GM20431 (cell line): ENCODE results near the gene CD180.

ENCODE experiments used
- in situ Hi-C: fragments of 300-500 bp; cut with MseI, MboI; formaldehyde crosslinking; loops from one replicate; pipeline ENCODE4 v1.15.0; 2020; ENCODE audit warnings: low sequenced_read_pairs; ENCODE audit not compliant: unreplicated experiment

CD180 gene

DNA sequence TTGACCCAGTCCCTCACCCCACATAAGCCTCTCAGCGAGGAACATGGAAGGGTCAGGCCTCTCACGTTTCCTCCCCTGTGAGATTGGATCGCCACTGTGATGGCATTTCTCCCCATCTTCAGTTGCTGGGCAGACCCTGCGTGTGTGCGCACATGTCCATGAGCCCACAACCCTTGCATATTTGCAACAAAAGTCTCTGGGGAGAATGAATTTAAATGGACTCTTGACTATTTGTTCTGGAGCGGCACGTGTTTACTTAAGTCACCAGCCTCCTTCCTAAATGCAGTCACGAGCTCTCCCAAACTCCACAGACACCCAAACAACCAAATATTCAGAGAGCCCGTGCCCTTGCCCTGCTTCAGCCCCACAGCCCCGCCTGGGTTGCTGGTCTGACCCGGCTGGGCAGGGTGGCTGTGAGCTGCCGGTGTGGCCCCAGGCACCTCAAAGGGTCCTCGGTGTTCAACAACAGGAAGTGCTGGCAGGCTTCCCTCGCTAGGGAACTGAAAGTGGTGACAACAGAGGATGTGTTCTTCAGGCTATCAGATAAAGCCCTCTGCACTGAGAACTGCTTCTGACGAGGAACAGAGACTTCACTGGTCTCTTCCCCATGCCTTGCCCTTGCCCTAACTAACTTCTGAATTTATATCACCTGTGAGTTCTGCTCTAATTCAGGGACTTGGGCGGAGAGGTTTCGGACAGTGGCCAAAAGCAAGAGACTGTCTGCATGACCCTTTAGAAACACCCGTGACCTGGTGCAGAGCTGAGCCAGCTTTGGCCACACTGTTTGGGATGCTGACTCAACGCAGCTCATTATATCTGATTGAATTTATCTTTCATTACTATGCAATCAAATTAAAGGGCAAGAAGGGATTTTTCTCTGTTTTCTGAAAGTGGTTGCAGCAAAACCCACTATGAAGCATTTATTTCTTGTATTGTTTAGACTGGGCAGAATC is 19.2 kb upstream of the CD180 start:
- in situ Hi-C loops: loop anchor here (10.0 kb wide), 1 partner anchor 61 kb away; no protein-coding TSS in a partner anchor

GRCh38 chr5:67214707-67215447 is 18.3 kb upstream of the CD180 start:
- in situ Hi-C loops: loop anchor here (10.0 kb wide), 1 partner anchor 60 kb away; no protein-coding TSS in a partner anchor

GRCh38 chr5:67214036-67214435 is 17.4 kb upstream of the CD180 start:
- in situ Hi-C loops: loop anchor here (10.0 kb wide), 1 partner anchor 59 kb away; no protein-coding TSS in a partner anchor

DNA sequence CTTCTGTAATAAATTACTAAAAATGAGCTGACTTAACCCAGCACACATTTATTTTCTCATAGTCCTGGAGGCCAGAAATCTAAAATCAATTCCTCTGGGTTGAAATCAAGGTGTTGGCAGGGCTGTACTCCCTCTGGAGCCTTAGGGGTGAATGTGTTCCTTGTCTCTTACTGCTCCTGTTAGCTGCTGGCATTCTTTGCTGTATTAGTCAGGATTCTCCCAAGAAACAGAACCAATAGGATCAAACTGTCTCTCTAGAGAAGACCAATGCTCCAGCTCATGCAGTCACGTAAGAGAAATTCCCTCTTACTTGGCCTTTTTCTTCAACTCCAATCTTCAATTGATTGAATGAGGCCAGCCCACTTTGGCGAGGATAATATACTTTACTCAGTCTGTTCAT is 15.3 kb upstream of the CD180 start:
- in situ Hi-C loops: loop anchor here (10.0 kb wide), 1 partner anchor 57 kb away; no protein-coding TSS in a partner anchor

DNA sequence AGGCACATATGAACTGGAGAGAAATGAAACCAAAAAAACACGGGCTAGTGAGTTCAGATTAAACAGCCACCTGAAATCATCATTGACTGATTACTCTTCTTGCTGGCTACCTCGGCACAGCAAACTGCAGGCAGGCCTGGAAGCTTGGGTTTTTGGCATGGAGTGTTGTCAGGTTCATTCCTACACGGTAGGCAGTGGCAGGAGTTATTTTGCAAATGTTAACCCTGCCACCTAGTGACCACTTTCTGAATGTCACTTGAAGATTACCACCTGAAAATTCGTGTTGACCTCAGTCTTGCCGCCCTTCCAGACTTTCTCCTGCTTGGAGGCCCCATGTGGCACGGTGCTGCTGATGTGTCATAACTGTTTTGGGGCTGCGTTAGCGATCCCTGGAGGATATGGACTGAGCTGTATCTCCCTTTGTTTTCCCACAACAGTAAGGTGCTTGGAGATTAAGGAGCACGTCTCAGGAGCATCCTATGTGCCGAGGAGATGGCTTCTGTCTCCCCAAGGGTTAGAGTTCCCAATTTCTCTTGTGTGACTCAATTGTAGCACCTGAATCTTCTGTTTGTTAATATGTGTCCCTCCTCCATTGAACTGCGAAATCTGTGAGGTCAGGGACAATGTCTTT is 12.7 kb upstream of the CD180 start:
- in situ Hi-C loops: no loop called here

DNA sequence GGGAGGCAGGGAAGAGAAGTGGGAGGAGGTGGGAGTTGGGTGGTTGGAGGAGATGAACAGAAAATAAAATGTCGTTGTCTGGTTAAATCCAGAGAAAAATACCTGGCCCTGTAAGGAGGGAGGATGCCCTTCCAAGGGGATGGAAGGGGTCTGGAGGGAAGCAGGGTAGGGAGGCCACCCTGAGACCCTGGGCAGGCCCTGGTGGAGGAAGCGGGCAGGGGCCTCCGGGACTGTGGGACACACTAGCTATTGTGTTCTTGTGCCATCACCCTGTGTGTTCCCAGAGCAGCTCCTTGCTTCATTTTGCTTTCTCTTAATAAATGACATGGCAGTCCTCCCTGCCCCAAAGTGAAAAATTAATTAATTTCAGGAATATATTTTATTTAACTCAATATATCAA is 11.8 kb upstream of the CD180 start:
- in situ Hi-C loops: no loop called here

GRCh38 chr5:67206929-67207328 is 10.3 kb upstream of the CD180 start:
- in situ Hi-C loops: no loop called here

DNA sequence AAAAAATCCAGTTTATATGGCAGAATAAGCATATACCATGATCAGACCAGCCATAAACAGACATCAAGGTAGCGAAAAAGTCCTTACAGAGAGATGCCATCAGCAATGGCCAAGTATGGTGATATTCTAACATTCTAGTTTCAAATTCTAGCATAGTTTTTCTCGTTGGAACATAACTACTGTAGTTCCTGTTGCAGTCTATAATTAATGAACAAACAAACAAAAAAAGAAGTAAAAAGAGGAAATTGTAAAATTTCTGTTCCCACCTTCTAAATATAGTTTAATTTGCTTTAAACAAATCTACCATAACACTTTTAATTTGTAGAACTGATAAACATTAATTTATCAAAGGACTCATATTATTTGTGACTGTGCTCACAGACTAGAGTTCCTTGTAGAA is 9.9 kb upstream of the CD180 start:
- in situ Hi-C loops: no loop called here

- in situ Hi-C loops: no loop called here
Measured at GRCh38 chr5:67205981-67206380, 9.4 kb upstream of the CD180 start.

GRCh38 chr5:67204821-67205220 is 8.2 kb upstream of the CD180 start:
- in situ Hi-C loops: no loop called here

DNA sequence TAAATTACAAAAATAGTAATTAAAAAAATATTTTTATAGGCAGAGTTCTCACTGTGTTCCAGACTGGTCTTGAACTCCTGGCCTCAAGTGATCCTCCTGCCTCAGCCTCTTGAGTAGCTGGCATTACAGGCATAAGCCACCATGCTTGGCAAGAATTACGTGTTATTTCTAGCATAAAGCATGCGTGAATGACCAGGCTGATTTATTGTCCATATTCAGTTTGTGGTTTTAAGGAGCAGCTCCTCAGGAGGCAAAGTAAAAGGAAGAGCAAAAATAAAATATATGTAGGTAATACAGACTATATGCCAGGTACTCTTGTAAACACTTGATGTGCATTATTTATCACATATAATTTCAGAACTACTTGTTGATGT is 7.1 kb upstream of the CD180 start:
- in situ Hi-C loops: no loop called here

GRCh38 chr5:67202828-67203227 is 6.2 kb upstream of the CD180 start:
- in situ Hi-C loops: no loop called here

GRCh38 chr5:67201897-67202549 is 5.4 kb upstream of the CD180 start:
- in situ Hi-C loops: no loop called here

- in situ Hi-C loops: no loop called here
Measured at GRCh38 chr5:67200809-67201562, 4.4 kb upstream of the CD180 start.

GRCh38 chr5:67199859-67200258 is 3.3 kb upstream of the CD180 start:
- in situ Hi-C loops: no loop called here

- in situ Hi-C loops: no loop called here
Measured at GRCh38 chr5:67198917-67199316, 2.3 kb upstream of the CD180 start.

DNA sequence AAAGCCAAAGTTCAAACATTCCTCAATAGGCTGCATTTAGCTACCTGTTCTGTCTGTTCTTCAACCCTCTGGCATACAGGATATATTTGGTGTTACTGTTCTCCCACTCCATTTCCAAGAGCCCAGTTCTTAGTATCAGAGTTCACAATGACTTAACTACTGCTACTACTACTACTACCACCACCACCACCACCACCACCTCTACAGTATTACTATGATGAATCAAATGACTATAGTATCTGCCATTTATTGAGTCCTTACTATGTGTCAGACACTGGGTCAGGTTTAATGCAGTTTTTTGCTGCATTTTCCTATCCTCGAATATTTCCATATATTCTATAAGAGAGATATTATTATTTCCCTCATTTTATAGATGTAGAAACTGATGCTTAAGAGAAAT is 937 bp upstream of the CD180 start:
- in situ Hi-C loops: no loop called here

DNA sequence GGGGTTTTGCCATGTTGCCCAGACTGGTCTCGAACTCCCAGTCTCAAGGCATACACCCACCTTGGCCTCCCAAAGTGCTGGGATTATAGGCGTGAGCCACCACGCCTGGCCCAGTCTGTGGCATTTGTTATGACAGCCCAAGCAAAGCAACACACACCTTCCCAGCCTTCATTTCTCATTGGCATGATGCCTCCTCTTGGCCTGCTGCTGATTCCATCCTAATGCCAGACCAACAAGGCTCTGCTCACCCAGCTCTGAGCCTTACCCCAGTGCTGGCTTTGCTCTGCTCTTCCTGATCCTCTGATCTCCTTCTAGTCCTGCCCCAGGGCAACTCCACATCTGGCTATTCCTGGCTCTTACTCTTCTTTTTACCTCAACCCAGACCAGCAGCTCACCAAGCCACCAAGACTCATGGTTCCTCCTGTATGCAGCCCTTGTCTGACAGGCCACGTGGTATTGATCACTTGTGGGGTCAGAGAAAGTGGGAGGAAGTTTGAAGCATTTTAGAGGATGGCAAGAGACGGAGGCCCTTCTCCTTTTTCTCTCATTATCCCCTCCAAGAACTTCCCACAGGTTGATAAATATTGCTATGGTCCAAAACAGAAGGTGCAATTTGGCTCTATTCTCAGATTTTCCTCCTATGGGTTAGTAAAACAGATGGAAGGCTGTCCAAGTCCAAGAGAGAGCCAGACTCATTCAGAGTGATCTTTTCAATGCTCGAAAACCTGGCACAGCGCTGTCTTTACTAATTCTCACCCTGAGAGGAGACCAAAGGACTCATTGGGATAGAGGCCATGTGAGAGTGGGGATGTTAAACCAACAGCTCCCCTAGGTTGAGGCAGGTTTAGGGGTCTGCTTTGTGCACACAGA is 958 bp downstream of the CD180 start:
- in situ Hi-C loops: no loop called here

DNA sequence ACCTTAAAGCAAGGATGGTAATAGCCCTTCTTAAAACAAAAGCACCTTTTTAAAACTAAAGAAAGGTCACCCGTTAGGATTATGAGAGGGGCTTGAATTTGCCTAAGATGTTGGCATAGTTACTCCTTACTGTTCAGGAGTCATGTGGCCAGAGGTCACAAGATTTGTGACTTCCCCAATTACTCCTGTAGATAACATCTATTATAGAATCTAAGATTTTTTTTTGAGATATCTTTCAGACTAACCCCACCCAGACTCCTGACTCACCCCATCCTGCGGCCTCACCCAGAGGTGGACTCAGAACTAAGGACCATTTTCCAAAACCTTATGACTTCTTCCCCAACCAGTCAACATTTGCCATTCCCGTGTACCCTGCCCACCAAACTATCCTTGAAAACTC is 2.4 kb downstream of the CD180 start:
- in situ Hi-C loops: no loop called here
